Thymus (tissue), 11 donors: ENCODE results near the gene PIH1D1. TPM values are rescaled to one million over a fixed set of nuclear protein-coding genes. Genes with fewer than 3 reads are reported as not detected.
A peak's percentile ranks its signal among the peaks of the same experiment; 100 is the strongest.

Source experiments
- DNase-seq, 9 donors: peaks; one replicate each; pipeline ENCODE4 v3.0.0-alpha.2; 2013; ENCODE audit warnings: low spot score in 9 of 9, low read depth in 6 of 9, missing footprints in 1 of 9
- H3K27ac ChIP-seq, 2 donors: one replicate each; pipeline ENCODE4 v1.5.1; 2013; ENCODE audit warnings: control low read depth in 1 of 2, low read depth in 1 of 2, low read length in 1 of 2, mild to moderate bottlenecking in 1 of 2, moderate library complexity in 1 of 2
- H3K27me3 ChIP-seq, 2 donors: one replicate each; pipeline ENCODE4 v1.5.1; 2013; ENCODE audit warnings: low read length in 1 of 2; ENCODE audit not compliant: control insufficient read depth in 2 of 2, insufficient read depth in 1 of 2
- H3K36me3 ChIP-seq, 2 donors: one replicate each; pipeline ENCODE4 v1.5.1; 2013; ENCODE audit warnings: low read length in 1 of 2, mild to moderate bottlenecking in 1 of 2, moderate library complexity in 1 of 2; ENCODE audit not compliant: control insufficient read depth in 2 of 2, insufficient read depth in 2 of 2
- H3K4me1 ChIP-seq, 2 donors: one replicate each; pipeline ENCODE4 v1.5.1; 2013; ENCODE audit warnings: low read length in 2 of 2; ENCODE audit not compliant: control insufficient read depth in 2 of 2, insufficient read depth in 2 of 2
- H3K4me3 ChIP-seq, 2 donors: one replicate each; pipeline ENCODE4 v1.5.1; 2013; ENCODE audit warnings: low read length in 2 of 2, control low read depth in 1 of 2, mild to moderate bottlenecking in 1 of 2
- H3K9me3 ChIP-seq, 2 donors: one replicate each; pipeline ENCODE4 v1.5.1; 2013; ENCODE audit warnings: low read length in 1 of 2, mild to moderate bottlenecking in 1 of 2; ENCODE audit not compliant: control insufficient read depth in 2 of 2, insufficient read depth in 1 of 2
- WGBS: extraction: QIAGEN DNeasy Blood & Tissue Kit; methylation state at CpG from one replicate; pipeline ENCODE4 v1.1.7; 2013; 5-methylcytosine and 5-hydroxymethylcytosine counted together
- polyA plus RNA-seq: library from polyadenylated mRNA; stranded (reverse); fragments of 200-250 nt; gene quantifications from one replicate; pipeline ENCODE4 v1.2.3, GENCODE V29; 2013
- total RNA-seq: library from RNA; stranded (reverse); fragments of 120-200 nt; gene quantifications from one replicate; pipeline ENCODE4 v1.2.4, GENCODE V29; 2013
- donor health status: healthy.

PIH1D1 gene
- total and polyA plus RNA-seq, 2 donors = 99.1 to 130 TPM

- H3K4me3 ChIP-seq = peak overlapping the region; percentile 49 to 59
- H3K4me1 ChIP-seq = peaks cover 3 to 19% of the 10 kb centered on the region in 2 donors
- peaks cover 15 to 17% of the 10 kb centered on the region in 2 donors for H3K36me3 ChIP-seq
- H3K27ac ChIP-seq = peak overlapping the region; percentile 2 to 67
- H3K9me3 ChIP-seq = peaks cover 0 to 12% of the 10 kb centered on the region in 2 donors
- peak in 4 of 9 donors; percentile 30 to 53 (median 44) for DNase-seq
- 3% methylated on average over 43 of the region's 43 CpGs for WGBS
- peaks cover 44 to 55% of the 10 kb centered on the region in 2 donors for H3K27me3 ChIP-seq
These were observed 8.7 kb downstream of the PIH1D1 start for GRCh38 chr19:49442771-49443365.

GRCh38 chr19:49442354-49442753, 9.3 kb downstream of the PIH1D1 start:
- 13% methylated on average over 11 of the region's 11 CpGs for WGBS
- DNase-seq = no peak
- Histone ChIP-seq H3K36me3 (peaks cover 10 to 12% of the 10 kb centered on the region in 2 donors), H3K4me3 (peak overlapping the region in 1 of 2 donors; percentile 59), H3K4me1 (peaks cover 3 to 14% of the 10 kb centered on the region in 2 donors), H3K9me3 (peaks cover 0 to 12% of the 10 kb centered on the region in 2 donors), H3K27me3 (peaks cover 49 to 60% of the 10 kb centered on the region in 2 donors), H3K27ac (no peak overlapping the region)

- no peak for DNase-seq
- peaks cover 3 to 13% of the 10 kb centered on the region in 2 donors for H3K4me1 ChIP-seq
- peaks cover 6 to 8% of the 10 kb centered on the region in 2 donors for H3K36me3 ChIP-seq
- H3K9me3 ChIP-seq = peaks cover 0 to 12% of the 10 kb centered on the region in 2 donors
- WGBS = 42% methylated on average over 14 of the region's 14 CpGs
- no peak overlapping the region for H3K27ac ChIP-seq
- no peak overlapping the region for H3K4me3 ChIP-seq
- H3K27me3 ChIP-seq = peaks cover 53 to 64% of the 10 kb centered on the region in 2 donors
These were observed 9.7 kb downstream of the PIH1D1 start for GRCh38 chr19:49441960-49442350.

- peaks cover 3 to 18% of the 10 kb centered on the region in 2 donors for H3K4me1 ChIP-seq
- H3K4me3 ChIP-seq = peak within 1 kb of the TSS in 1 of 2 donors; percentile 10
- no peak for DNase-seq
- peaks cover under 1 to 2% of the 10 kb centered on the region in 2 donors for H3K36me3 ChIP-seq
- H3K9me3 ChIP-seq = peaks cover 0 to 17% of the 10 kb centered on the region in 2 donors
- H3K27me3 ChIP-seq = peaks cover 58 to 70% of the 10 kb centered on the region in 2 donors
- H3K27ac ChIP-seq = no peak within 1 kb of the TSS
- WGBS = 7% methylated on average over 56 of the region's 56 CpGs
These were observed 10.2 kb downstream of the PIH1D1 start, which contains the start of gene SLC17A7 for GRCh38 chr19:49441210-49441959. SLC17A7 (minus strand) TSS chr19:49441527; CDS start chr19:49441379, 148 bp downstream.

GRCh38 chr19:49440439-49441209, 11.0 kb downstream of the PIH1D1 start:
- Histone ChIP-seq H3K27me3 (peaks cover 65 to 77% of the 10 kb centered on the region in 2 donors), H3K4me1 (peaks cover 3 to 23% of the 10 kb centered on the region in 2 donors)
- 42% methylated on average over 19 of the region's 19 CpGs for WGBS

GRCh38 chr19:49439836-49440235, 11.8 kb downstream of the PIH1D1 start:
- H3K27me3 ChIP-seq = peaks cover 73 to 85% of the 10 kb centered on the region in 2 donors
- no peak overlapping the region for H3K27ac ChIP-seq
- no peak for DNase-seq
- 56% methylated on average over 6 of the region's 6 CpGs for WGBS
- peaks cover 3 to 23% of the 10 kb centered on the region in 2 donors for H3K4me1 ChIP-seq
- H3K4me3 ChIP-seq = no peak overlapping the region
- peaks cover 2 to 30% of the 10 kb centered on the region in 2 donors for H3K9me3 ChIP-seq
- H3K36me3 ChIP-seq = no peaks in the 10 kb centered on the region

More at GRCh38 chr19:49440439-49441209, 11.0 kb downstream of the PIH1D1 start:
- Histone ChIP-seq H3K9me3 (peaks cover 2 to 23% of the 10 kb centered on the region in 2 donors), H3K36me3 (no peaks in the 10 kb centered on the region), H3K4me3 (no peak overlapping the region), H3K27ac (no peak overlapping the region)
- DNase-seq = no peak

GRCh38 chr19:49438261-49438660, 13.4 kb downstream of the PIH1D1 start:
- WGBS = 21% methylated on average over 6 of the region's 6 CpGs
- peaks cover 85 to 100% of the 10 kb centered on the region in 2 donors for H3K27me3 ChIP-seq
- peaks cover 2 to 34% of the 10 kb centered on the region in 2 donors for H3K9me3 ChIP-seq
- no peak overlapping the region for H3K27ac ChIP-seq
- H3K4me1 ChIP-seq = peaks cover 3 to 21% of the 10 kb centered on the region in 2 donors
- H3K36me3 ChIP-seq = no peaks in the 10 kb centered on the region
- no peak overlapping the region for H3K4me3 ChIP-seq
- DNase-seq = no peak

GRCh38 chr19:49437231-49437630, 14.4 kb downstream of the PIH1D1 start:
- peaks cover 0 to 15% of the 10 kb centered on the region in 2 donors for H3K4me1 ChIP-seq
- no peak overlapping the region for H3K4me3 ChIP-seq
- no peak overlapping the region for H3K27ac ChIP-seq
- peaks cover 90 to 100% of the 10 kb centered on the region in 2 donors for H3K27me3 ChIP-seq
- WGBS = 29% methylated on average over 8 of the region's 8 CpGs
- no peaks in the 10 kb centered on the region for H3K36me3 ChIP-seq
- DNase-seq = no peak
- peaks cover 2 to 36% of the 10 kb centered on the region in 2 donors for H3K9me3 ChIP-seq
